ENCODE results near the gene SERPINA1.
A peak's percentile ranks its signal among the peaks of the same experiment; 100 is the strongest.
"Not testable (repeated sequence)": the region's sequence is repeated elsewhere in the genome, so short reads cannot be mapped to it uniquely, and the experiment has no call there.

The SERPINA1 gene

DNA sequence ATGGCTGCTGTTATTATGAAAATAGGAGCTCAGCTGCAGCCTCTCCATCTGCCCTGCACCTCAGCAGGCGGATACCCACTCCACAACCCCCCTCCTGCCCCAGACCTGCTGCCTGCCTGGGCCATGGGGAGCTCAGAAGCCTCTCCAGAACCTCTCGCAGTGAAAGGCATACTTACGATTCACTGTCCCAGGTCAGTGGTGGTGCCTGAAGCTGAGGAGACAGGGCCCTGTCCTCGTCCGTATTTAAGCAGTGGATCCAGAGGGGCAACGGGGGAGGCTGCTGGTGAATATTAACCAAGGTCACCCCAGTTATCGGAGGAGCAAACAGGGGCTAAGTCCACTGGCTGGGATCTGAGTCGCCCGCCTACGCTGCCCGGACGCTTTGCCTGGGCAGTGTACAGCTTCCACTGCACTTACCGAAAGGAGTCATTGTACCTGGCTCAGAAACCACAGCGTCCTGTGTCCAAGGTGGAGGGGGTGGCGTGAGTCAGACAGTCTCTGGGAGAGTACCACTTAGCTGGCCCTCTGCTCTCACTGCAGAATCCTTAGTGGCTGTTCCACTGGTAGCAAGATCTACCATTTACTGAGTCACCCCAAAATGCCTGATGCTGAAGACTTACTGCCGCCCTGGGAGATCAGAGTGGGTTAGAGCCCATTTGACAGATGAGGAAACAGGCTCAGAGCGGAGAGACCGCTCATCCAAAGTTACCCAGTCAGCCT is at the start of gene SERPINA1:
Gene SERPINA1, minus strand, starts transcription at position 219 of the 720 bp plus-strand sequence. CDS start 5,365 bp downstream, outside the sequence.
- DNase-seq (ENCODE audit: low read depth, low spot score) = peak; percentile 59

DNA sequence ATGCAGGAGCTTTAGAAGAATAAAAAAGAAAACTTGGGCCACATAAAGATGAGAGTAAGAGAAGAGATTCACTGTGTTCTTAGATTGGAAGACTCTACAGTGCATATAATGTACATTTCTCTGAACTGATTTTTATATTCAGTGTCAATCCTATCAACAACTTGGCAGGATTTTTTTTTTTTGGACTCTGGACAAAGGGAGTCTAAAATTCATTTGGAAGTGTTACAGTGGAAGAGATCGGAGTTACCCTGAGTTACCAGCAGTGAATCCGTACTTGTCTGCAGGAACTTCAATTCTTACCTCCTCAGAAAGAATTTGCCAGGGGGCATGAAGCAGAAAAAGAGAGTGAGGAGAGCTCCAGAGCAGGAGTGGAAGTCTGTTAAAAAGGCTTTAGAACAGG is 40.2 kb upstream of the SERPINA1 start:
- DNase-seq (ENCODE audit: low read depth, low spot score) = no peak

DNA sequence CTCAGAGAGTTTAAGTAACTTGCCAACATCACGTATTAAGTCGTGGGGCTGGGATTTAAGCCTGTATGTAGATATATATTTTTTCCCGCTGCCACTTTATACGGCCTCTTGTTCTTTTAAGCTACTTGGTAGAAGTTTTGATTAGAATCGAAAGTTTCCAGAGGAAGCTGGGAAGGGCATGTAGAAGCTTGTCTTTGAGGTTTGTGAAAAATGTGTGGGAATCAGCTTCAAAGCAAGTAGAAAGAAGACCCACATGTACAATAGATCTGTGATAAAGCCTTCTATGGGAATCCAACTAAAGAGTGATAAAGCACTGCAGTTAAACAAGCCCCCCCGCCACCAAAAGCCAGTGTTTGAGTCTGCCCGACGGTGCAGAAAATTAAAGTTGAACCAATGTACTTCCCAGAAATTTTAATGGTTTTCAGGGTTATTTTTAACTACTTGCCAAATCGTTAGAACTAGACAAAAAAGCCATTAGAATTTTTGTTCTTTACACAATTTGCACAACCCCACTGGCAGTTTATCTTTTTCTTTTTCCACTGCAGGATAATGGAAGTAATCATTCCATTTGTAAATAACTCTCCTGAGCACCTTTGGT is 38.7 kb upstream of the SERPINA1 start:
- DNase-seq (ENCODE audit: low read depth, low spot score) = peak; percentile 21

DNA sequence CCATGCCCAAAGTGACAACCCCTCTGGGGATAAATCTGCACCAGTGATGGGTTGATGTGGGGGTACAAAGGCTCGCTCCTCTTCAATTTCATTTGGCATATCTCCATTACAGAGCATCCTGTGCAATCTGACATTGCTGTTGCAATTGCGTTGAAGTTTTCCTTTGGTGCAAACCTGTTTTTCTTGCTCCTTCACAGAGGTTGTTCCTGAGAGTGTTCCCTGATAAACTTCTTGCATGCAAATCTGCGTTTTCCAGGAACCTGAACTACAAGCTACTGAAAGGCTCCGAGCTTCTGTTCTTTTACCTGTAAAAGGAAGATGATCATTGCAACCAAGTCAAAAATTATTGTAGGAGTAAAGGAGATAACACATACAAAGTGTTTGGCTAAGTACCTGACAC is 38.1 kb upstream of the SERPINA1 start:
- no peak for DNase-seq (ENCODE audit: low read depth, low spot score)

DNA sequence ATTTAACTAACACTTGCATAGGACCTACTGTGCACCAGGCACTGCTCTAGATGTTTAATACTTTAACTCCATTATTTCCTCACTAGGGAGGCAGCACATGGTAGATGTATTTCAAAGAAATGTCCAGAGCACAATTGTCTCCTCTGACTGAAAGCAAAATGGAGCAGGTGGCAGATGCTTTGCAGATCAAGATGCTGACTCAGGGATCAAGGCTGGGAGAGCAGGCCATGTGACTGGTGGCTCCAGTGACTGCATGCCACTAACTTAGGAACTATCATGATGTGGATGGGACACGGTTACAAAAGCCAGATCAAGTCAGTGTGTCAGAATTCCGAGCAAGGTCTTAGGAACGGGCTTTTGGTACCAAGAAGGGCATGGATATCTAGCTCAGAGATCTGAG is 36.0 kb upstream of the SERPINA1 start:
- DNase-seq (ENCODE audit: low read depth, low spot score) = no peak

DNA sequence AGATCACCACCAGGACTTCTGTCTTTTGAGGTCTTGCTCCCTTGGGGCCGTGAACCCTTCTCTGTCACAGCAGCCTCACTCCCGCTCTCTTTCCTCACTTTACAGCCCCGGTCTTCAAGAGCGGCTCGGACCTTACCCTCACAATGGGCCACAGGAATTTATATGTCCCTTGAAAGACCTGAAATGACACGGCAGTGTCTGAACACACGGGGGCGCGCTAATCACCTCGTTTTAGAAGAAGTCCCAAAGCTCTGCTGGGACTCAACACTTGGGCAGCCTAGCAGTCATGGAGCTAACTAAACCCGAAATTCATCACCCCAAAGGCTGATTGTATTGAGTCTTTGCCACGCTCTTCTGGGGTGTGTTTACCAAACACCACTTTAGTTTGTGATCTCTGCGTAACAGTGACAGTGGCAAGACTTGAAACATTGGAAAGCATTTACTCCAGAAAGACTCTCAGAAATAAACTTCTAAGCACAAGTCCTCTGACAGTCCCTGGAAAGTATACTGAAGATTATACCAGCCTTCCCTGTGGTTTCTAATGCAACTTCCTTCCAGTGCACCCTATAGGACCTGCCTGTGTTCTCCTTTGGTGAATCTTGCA is 35.2 kb upstream of the SERPINA1 start:
- peak; percentile 74 for DNase-seq (ENCODE audit: low read depth, low spot score)

DNA sequence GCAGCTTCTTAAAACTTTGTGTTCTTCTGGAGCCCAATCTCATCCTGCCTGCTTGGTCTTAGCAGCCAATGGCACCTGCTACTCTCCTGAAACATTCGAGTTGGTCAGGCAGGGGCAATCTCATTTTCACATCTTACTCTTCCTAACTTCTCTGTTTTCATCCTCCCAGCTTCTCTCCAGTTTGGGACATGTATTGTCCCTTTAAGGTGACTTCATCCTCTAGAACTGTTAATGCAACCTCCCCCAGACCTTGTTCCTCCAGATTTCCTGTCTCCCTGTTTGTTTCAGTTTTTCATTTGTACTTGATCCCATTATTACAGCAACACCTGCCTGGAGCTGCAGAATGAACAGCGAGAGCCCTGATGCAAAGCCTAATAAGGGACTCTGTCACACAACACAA is 32.9 kb upstream of the SERPINA1 start:
- DNase-seq (ENCODE audit: low read depth, low spot score) = no peak

DNA sequence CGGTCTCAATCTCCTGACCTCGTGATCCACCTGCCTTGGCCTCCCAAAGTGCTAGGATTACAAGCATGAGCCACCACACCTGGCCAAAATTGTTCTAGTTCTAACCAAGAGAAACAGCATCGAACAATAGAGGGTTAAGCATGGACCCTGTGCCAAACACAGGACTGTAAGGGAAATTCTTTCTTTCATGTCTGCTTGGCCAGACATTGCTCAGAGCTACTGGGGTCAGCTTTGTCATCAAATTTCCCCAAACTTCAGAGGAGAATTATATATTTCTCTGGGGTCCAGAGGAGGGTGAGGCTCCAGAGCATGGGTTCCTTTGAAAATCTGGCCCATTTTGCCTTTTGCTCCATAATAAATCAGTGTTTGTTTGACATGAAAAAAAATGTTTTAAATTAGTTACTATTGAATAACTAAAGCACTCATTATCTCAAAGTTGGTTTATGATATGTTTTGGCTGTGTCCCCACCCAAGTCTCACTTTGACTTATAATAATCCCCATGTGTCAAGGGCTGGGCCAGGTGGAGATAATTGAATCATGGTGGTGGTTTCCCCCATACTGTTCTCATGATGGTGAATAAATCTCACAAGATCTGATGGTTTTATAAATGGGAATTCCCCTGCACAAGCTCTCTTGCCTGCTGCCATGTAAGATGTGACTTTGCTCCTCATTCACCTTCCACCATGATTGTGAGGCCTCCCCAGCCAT is 29.2 kb upstream of the SERPINA1 start:
- DNase-seq (ENCODE audit: low read depth, low spot score) = not testable (repeated sequence)

DNA sequence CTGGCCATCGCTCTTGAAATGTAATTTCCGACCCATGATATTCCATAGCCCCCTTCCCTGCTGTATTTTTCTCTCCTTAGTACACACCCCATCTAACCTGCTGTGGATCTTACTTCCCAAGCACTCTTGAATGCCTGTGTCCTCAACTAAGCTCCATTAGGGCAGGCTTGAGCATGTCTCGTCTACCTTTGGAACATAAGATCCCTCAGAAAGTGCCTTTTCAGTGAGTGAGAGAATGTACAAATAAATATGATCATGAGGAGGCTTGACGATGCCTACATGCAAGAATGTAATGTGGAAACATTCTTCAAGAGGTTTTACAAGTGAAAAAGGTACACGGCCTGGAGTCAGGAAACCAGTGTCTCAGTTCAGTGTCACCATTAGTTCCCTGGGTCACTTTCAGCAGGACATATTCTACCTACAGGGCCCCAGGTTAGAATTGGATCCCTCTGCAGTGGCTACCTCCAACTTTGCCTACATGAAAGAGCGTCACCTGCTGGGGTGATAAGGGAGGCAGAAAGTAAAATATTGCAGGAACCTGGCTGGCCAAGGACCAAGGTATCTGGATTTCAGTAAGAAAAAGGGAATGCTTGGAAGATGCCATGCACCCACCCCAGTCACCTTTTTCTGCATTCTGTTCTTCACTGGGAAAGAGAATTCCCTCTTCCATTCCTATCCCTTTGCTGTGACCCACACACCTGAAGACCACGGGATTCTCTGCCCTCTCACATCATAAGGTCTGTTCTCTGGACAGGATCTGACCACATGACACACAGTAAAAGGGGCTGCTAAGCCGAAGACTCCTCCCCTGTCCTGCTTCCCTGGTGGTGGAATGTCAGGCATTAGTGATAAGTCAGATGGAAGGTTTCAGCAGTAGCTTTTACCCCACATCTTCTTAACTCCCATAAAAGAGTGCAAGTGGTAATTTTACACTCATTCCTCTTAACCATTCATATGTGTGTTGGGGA is 24.6 kb upstream of the SERPINA1 start:
- DNase-seq (ENCODE audit: low read depth, low spot score) = no peak

DNA sequence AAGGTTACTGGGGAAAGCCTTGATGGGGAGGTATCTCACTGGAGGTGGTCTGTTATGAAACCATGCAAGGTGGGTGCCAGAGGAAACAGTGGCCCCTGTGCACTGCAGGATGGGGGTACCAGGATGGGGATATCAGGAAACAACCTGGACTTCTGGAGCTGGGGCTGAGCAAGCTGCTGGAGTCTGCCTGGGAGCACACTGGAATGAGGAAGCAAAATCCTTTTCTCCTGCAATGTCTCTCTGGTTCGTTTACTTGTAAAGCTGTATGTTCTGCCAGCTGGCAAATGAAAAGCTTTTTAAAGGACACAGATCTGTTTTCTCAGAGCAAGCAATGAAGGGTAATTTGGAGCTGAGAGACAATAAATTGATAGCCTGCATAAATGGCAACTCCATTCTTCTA is 23.2 kb upstream of the SERPINA1 start:
- no peak for DNase-seq (ENCODE audit: low read depth, low spot score)

DNA sequence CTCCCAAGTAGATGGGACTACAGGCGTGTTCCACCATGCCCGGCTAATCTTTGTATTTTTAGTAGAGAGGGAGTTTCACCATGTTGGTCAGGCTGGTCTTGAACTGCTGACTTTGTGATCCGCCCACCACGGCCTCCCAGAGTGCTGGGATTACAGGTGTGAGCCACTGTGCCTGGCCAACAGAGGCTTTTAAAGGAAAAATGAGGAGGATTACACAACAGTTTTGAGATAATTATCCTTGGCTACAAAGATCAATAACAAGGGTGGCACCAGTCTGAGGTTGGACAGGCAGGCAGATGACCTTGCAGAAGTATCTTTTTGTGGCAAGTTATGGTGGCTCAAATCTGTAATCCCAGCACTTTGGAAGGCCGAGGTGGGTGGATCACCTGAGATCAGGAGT is 21.0 kb upstream of the SERPINA1 start:
- DNase-seq (ENCODE audit: low read depth, low spot score) = not testable (repeated sequence)

DNA sequence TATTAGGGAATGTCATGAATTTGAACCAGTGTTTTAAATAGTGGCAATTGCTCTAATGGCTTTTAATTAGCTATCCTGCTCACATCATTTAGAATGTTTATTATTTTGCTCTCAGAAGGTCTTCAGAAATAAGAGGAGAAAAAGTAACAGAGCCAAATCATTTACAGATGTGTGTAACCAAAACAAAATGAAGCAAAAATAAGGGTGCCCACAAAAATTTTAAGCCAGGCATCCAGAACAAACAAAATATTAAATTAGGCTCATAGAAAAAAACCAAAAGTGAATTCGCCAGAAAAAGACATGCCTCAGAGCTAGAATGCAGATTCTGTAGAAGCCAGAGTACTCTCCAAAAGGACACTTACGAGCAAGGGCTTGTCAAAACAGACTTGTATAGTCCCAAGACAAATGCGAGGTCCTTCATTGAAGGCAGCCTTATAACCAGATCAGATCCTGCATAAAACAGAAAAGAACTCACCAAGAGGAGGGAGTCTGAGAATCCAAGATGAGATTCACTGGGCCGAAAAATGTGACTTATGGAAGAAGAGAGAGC is 20.2 kb upstream of the SERPINA1 start:
- no peak for DNase-seq (ENCODE audit: low read depth, low spot score)

DNA sequence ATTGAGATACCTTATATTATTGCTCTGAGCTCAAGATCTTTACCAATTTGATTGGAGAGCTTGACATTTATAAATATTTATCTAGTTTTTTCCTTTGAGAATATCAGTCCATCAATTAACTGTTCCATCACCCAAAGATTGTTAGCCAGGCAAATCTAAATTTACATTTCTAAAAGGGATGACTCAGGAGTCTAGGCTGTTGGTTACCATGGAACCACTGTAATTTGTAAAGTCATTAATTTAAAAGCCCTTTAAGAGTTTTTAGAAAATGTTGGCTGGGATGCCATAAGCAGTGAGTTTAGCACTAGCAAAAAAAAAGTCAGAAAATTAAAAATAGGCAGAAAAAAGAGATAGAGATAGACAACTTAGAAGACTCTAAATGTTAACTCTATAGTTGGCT is 19.5 kb upstream of the SERPINA1 start:
- DNase-seq (ENCODE audit: low read depth, low spot score) = no peak

DNA sequence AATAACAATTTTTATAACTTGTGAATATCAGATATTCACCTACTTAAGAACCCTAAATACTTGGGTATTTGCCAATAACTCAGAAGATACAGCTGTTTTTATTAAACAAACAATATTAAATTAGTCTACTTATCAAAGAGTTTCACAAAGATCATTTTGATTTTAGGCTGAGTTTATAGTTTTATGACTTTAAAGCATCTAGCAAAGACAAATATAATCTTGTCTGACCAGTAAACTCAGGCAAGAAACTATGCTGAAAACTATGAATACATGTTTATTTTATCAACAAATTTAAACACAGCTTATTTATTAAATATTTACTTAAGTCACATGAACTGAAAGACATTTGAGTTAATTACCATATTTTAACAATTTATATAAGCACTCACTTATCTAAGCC is 18.5 kb upstream of the SERPINA1 start:
- no peak for DNase-seq (ENCODE audit: low read depth, low spot score)

DNA sequence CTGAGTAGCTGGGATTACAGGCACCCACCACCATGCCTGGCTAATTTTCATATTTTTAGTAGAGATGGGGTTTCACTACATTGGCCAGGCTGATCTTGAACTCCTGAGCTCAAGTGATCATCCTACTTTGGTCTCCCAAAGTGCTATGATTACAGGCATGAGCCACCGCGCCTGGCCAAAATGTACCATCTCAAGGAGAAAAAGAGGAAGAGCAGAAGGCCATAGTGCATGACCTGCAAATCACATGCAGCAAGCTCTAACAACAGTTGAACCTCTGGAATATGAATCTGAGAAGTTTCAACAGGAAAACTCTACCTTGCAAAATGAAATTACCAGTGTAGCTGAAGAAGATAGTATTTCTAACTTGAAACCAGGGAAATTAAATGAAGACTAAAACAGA is 17.1 kb upstream of the SERPINA1 start:
- DNase-seq (ENCODE audit: low read depth, low spot score) = no peak

DNA sequence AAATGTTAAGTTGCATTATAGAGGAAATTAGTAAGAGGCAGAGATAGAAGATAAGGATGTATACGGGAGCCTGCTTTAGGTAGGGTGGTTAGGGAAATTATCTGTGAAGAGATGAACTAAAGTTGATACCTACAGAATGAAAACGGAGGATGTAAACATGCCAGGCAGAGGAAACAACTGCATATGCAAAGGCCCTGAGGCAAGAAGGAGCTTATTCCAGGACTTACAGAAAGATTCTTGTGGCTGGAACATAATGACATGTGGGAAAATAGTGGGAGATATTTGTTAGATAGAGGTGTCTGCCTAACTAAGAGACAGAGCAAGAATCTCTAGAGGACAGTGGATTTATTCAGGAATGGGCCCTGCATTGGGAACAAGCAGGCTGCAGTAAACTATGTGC is 16.2 kb upstream of the SERPINA1 start:
- DNase-seq (ENCODE audit: low read depth, low spot score) = no peak

DNA sequence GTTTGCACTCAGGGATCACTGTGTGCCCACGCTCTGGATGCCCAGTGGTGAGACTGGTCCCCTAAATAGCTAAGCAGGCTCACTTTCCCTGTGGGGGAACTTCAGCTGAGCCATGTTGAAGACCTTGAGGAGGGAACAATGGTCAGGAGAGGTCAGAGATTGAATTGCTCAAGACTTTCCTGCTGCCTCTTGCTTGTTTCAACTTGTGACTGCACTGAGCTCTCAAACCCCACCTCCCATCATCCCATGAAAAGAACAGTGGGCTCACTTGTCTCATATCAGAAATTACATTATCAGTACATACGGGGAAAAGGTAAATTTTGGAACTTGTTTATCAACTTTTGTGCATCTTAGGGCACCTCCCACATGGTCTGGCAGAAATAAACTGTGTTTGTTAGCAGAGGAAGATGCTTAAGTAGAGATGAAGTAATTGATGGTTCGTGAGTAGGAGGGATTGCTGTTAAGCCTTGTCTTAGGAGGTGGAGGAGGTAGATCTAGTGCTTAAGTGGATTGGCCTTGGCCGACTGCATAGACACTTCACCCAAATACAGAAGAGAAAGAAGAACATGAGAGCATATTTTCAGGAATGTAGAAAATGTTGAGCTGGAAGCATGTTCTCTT is 15.0 kb upstream of the SERPINA1 start:
- no peak for DNase-seq (ENCODE audit: low read depth, low spot score)

DNA sequence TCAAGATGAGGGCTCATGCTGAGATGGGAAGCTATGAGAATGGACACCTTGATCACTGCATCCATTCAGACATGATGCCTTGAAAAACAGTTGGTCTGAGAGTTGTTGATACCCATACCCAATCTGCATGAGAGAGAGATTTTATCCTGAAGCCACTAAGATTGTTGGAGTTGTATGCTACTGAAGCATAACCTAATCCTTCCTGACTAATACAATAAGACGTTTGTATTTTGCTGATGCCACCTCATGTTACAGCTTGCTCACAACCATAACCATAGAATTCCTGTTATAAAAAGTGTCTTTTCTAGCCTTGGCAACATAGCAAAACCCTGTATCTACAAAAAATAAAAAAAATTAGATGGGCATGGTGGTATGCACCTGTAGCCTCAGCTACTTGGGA is 12.7 kb upstream of the SERPINA1 start:
- peak; percentile 19 for DNase-seq (ENCODE audit: low read depth, low spot score)

DNA sequence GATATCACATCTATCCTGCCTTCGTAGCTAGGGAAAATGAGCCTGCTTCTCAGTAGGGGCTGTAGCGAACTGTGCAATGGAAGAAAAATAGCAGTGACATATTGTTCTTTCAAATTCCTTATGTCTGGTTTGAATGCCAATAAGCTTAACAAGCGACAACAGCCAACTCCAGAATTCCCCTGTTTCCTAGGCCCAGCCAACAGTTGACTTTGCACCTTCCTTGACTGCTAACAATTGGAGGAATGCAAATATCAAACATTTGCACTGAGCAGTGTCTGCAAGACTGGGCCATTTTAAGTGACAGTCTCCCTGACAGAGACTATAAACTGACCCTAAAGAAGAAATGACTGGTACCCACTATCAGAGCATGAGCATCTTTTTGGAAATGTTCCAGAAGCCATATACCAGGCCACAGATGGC is 12.0 kb upstream of the SERPINA1 start:
- peak; percentile 35 for DNase-seq (ENCODE audit: low read depth, low spot score)

DNA sequence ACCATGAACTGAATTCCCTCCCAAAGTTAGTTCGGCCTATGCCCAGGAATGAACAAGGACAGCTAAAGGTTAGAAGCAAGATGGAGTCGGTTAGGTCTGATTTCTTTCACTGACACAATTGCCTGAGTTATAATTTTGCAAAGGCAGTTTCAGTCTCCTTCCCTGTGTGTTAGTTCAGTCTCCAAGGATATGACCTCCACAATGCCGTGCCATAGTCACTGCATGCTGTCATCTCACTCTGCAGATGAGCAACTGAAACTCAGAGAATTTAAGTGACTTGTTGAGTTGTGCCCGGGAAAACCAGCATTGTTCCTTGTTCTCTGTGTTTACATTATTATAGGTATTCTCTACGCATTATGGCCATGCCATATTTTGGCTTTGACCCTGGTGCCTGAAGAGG is 10.1 kb upstream of the SERPINA1 start:
- DNase-seq (ENCODE audit: low read depth, low spot score) = no peak

DNA sequence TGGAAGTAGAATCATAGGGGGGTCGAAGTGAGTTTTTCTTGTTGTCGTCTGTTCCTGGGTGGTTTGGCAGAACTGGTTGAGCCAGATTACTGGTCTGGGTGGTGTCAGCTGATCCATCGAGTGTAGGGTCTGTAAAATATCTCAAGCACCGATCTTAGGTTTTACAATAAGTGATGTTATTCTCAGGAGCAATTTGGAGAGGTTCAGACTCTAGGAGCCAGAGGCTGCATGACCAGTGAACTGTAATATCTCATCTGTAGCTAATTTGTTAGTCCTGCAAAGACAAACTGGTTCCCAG is 9.7 kb upstream of the SERPINA1 start:
- DNase-seq (ENCODE audit: low read depth, low spot score) = no peak

Measured in astrocyte of the hippocampus (primary cell).